GM18868 (cell line): ENCODE data around the gene LIN28A.

Experiments used
- ATAC-seq: cut with Tn5 transposase; IDR thresholded peaks from one replicate; pipeline ENCODE4 v1.9.1; 2021; ENCODE audit warnings: mild to moderate bottlenecking, moderate library complexity; ENCODE audit not compliant: unreplicated experiment

The LIN28A gene

GRCh38 chr1:26478159-26478558 is 67.5 kb downstream of the LIN28A start:
- ATAC-seq: no peak

GRCh38 chr1:26478988-26479387 is 68.4 kb downstream of the LIN28A start:
- no peak for ATAC-seq
